HT-29 (cell line): Measurements from ENCODE around the gene USP19. TPM values are rescaled to one million over a fixed set of nuclear protein-coding genes. Genes with fewer than 3 reads are reported as not detected.

Experiments
- DNase-seq: peaks from one replicate; pipeline ENCODE4 v3.0.0-alpha.2; 2015; ENCODE audit warnings: low spot score
- total RNA-seq: library from RNA; depleted of rRNA; stranded (reverse); fragments of >200 nt; shearing (Covaris generic); gene quantifications from 2 replicates; pipeline ENCODE4 v1.2.3, GENCODE V29; 2014

Gene USP19
- total RNA-seq, 1 experiment from 2014 or later, result 49.3 TPM

DNA sequence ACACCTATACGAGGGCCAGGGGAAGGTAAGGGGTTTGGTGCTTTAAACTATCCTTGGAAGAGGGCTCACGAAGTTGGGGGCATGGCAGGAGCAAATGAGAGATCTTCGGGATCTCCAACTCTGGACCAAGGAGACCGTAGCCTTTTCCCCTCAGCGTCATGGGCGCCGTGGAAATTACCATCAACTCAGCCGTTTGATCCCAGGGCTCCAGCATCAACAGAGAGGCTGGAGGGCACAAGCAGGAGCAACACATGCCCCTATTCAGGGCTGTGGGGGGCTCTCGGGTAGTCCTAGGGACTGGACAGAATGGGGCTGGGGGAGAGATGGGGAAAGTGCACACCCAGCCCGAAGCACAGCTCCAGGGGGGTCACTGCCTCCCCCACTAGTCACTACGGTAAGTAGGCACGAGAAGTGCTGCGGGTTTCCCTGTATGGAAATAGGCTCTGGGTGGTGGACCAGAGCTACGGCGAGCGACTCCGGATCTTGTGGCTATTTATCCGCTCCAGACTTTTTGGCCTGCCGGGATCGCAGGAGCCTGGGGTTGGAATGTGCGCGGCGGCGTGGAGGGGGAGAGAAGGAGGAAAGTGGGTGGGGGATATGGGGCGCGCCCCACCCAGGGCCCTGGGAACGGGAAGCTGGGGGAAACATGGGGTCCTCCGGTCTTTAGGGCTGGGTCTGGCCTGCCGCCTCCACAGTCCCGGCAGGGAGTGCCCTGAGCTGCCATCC lies 12.8 kb upstream of the USP19 start:
- DNase-seq, result peak; percentile 69

DNA sequence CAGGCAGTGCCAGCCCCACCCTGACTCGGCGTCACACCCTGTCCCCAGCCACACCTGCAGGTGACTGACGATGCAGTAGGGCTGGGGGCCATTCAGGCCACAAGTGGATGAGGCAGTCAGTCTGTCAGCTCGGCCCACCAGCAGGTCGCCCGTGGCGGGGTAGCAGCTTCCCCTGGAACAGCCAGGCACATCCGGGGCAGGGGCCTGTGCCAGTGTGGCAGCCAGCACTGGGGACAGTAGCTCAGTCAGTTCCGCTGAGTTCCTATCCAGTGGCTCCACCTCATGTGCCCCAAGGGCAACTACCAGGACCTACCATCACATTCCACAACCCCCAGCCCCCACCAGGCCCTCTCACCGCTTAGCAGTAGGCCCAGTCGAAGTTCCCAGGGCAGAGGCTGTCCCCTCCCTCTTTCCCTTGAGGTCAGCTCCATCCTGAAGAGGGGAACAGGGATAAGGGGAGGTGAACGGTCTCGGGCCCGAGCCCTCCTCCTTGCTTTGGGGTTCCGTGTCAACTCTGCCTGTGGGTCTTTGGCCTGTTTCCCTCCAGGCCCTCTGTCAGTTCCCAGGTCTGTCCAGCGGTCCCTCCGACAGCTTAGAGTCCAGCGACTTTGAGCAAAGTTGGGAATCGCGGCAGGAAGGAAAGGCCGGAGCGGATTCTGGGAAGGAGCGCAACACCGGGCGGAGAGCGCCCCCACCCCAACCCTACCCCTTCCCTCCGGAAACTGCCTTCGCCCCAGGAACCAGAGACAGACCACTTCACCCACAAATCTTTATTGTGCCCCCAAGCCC lies 12.0 kb upstream of the USP19 start, which contains the start of gene LAMB2:
LAMB2 (minus strand) TSS at position 614 of the 789 bp plus-strand sequence; CDS start at position 431, 183 bp downstream.
- peak; percentile 52 for DNase-seq

DNA sequence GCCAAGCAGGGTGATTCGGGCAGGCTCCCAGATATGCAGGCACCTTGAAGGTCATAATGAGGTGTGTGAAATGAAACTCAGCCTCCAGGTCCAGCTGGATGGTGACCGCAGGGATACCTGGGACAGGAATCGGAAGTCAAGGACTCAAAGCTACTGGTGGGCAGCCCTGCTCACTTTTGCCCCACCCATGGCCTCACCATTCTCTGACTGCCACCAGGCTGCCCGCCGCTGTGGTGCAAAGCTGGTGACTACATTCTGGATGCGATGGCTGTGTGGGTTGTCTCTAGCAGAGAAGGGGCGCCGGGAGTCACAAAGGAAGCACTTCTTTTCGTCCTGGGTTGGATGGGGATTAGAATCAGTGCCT lies 11.4 kb upstream of the USP19 start:
- no peak for DNase-seq

DNA sequence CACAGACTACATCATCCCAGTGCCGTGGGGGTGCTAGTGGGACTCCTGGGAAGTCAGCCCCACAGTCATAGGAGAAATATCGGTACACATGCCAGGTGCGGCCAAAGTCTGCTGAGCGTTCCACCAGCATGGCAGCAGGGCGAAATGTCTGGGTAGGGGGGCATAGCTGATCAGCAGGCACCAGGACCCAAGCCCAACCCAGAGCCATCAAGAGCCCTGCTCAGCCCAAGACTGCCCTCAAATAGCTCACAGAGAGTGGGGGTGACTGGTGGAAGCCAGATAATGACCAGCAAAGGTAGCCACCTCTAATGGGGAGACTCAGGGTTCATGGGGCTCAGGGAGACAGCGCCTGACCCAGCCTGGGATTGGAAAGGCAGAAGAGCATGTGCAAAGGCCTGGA lies 11.0 kb upstream of the USP19 start:
- no peak for DNase-seq

DNA sequence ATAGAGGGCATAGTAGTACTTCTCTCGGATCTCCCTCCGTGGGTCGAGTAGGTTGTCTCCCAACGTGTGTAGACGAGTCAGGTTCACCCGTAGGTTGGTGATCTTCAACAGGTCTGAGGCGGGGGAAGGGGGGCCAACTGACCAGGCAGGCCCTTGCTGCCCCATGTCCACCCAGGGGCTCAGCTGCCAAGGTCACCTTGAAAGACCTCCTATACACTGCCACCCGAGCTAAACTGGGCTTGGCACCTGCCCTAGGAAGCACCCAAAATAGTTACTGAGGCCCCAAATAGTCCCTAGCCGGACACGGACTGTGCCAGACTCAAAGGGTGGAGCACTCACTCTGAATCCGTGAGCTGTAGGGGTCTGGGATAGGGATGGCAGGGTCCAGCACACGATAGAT lies 10.4 kb upstream of the USP19 start:
- DNase-seq, result no peak

DNA sequence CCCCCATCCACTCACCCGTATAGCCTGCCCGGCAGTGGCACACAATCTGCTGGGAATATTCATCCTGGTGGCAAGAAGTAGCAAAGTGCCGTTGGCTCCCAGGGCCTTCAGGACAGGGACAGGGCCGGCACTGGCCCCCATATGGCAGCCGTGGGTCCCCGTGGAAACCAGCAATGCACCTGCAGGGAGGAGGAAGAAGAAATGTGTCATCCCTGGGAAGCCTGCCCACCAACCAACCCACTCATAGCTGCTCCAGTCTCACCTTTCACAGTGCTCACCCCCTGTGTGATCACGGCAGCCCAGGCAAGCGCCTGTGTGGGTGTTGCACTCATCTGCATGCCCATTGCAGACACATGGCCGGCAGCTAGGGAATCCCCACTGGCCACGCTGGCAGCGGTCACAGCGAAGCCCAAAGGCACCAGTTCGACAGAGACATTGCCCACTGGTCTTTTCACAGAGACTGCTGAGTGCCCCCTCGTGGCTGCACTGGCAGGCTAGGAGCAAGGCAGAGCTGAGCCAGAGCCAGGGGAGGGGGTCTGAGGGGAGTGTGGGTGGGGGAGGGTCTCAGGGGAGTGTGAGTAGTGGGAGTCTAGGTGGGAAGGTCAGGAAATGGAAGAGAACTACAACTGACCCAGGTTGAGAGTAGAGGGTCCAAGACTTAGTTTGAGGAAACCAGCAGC lies 4.5 kb upstream of the USP19 start:
- DNase-seq, result no peak

DNA sequence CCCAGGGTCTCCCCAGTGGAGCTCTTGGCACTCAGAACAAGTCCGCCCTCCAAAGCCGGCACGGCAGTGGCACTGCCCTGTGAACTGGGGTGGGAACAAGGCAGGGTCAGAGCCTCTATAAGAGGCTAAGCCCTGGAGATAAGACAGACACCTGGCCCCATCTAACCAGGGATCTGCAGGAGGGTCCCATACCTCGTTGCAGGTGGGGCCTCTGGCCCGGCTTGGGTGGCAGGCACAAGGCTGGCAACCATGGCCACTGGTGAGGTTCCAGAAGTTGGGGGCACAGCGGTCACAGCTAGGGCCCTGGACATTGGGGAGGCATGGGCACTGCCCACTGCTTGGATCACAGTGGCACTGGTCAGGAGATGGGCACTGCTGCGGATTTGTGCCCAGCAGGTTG lies 3.6 kb upstream of the USP19 start:
- DNase-seq, result no peak

DNA sequence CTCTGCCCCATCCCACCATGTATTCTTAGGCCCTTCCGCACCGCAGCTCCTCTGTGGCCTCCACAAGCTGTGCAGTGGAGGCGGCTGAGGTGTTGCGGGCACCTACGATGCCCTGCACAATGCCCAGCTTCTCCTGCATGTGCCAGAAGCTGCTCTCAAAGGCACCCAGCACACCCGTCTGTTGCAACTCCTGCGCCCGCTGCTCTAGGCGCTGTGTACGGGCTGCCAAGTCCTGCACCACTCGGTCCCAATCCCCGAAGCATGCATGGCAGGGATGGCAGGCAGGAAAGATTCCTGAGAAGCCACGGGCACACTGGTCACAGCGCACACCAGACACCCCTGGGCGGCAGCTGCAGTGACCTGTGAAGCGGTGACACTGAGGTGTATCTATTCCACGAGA lies 3.1 kb upstream of the USP19 start:
- no peak for DNase-seq

DNA sequence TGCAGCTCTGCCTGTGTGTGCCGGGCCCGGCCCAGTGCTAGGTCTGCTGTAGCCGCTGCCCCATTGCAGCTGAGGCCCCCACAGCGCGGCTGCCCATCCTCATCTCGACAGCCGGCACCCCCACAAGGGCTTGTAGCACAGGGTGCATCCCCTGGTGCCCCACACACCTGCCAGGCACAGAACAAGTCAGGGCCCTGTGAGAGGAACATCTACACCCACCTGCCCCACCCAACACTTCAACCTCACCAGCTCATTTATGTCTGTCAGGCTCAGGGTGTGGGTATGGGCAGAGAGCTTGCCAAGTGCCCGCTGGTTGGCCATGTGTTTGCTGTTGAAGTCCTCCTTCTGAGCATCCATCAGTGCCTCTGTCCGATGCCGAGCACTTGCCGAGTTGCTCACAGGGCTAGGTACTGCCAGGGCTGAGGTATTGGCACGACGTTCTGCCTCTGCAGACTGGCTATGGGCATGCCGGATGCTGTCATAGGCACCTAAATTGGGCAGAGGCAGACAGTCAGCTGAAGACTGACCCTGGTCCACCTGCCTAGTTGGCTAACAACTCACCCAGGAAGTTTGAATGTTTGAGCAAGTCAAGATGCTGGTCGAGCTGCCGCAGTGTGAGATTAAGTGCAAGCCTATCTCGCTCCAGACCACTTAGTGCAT lies 2.4 kb upstream of the USP19 start:
- DNase-seq, result no peak

DNA sequence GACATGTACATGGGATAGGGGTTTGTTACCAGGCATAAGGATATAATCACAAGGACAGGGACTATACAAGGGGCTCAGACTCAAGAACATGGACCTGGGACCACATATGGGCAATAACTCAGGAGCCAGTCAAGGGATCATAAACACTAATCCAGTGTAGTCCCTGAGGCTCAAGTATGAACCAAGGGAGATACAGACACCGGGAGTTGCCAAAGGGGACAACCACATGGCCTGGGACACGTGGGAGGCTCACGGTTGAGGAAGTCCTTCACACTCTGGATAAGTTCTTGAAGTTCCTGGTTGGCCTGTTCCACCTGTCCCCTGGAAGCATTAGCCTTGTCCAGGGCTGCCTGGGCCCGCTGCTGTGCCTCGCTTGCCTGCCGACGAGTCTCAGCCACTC lies 1.8 kb upstream of the USP19 start:
- DNase-seq, result no peak

DNA sequence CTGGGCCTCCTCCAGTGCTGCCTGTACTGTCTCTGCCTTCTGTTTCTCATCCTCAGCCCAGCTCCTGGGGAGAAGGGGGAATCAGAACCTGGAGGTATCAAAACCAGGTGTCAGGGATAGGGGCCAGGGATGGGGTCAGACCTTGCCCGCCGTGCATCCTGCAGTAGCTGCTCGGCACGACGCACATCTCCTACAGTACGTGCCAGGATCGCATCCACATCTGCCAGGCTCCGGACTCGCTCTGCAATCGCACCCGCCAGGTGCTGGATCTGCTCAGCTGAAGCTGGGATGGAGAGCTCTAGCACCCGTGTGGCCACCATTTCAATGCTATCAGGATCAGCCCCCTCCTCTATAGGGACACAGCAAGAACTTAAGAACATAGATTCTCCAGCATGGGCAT lies 1.4 kb upstream of the USP19 start:
- no peak for DNase-seq

DNA sequence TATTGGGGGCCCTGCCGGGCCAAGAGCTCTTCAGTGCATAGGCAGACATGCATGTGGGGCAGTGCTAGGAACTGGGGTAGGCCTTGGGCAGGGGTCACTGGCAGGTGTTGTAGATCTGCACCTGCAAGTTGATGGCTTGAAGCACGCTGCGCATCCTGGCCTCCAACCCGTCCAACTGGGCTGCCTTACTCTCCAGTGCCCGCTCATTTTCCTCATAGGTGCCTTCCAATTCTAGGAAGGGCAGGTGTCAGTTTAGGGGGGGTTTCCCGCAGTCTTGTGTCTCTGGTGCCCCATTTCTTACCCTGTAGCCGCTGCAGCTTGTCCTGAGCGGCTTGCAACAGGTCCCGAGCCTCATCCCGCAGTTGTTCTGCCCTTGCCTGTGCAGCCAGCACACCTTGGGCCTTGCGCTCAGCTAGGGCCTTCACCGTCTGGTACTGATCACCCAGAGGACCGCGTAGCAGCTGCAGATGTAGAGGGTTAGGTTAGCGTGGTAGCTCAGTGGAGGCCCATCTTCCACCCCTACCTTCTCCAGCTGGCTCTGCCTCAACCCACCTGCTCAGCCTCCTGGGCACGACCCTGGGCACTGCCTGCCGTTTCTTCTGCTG lies 611 bp upstream of the USP19 start:
- no peak for DNase-seq

DNA sequence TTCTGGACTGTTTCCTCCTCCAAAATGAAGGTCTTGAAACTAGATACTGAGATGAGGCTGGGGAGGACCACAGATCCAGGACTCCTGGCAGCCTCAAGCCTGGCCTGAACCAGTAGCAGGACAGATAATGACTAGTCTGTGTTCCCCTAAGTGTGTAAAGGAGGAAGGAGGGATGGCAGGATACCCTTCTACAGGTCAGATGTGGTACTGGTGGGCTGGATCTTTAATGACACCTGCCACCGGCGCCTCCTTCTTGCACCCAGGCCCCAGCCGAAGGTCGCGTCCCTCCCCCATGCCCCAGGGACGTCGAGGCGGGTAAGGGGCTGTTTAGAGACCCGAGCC lies 556 bp downstream of the USP19 start:
- no peak for DNase-seq

DNA sequence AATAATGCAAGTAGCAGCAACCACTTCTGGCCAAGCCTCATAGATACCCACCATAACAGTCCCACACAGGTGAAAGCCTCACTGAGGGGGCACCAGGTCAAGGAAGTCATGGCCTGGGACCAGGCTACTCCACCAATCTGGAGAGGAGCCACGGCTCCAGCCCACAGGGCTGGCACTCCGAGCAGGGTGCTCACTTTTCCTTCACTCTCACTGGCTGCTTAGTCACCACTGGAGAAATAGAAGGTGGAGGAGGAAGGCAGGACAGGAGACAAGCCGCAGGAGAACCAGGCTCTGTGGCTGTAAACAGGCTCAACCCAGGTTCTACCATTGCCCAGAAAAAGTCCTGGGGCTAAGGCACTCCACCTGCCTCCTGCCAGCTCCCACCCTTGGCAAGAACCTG lies 1.2 kb downstream of the USP19 start:
- DNase-seq, result no peak

DNA sequence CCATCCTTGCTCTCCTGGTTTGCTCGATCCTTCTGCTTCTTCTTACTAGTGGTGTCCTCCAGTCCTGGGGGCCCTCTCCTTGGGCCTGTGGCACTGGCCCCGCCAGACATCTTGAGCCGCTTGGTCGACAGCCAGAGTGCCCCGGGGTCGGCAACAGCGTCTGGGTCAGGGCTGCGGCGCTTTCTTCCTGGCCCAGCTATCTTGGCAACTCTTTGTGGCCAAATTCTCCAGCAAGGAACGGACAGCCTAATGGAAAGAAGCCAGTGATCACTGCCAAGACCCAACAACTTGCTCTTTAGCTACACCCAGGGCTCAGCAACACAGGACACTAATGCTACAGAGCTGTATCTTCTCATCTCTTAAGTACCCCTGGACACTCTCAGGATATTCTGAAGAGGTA lies 1.6 kb downstream of the USP19 start:
- DNase-seq, result no peak

DNA sequence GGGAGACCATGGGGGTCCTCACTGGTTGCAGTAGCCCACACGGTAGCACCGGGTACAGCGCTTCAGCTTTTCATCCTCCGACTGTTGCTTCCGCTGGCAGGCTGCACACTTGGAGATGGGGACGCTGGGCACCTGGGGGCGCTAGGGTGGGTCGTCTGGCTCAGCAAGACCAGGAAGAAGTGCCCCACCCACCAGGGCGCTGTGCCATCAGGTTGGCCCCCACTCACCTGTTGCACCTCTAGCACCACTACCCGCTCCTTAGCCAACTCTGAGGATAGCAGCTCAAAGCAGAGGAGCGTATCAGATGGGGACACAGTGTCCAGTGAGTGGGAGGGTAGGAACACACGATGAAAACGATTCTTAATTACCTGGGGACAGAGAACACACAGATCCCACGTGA lies 8.4 kb downstream of the USP19 start:
- no peak for DNase-seq

DNA sequence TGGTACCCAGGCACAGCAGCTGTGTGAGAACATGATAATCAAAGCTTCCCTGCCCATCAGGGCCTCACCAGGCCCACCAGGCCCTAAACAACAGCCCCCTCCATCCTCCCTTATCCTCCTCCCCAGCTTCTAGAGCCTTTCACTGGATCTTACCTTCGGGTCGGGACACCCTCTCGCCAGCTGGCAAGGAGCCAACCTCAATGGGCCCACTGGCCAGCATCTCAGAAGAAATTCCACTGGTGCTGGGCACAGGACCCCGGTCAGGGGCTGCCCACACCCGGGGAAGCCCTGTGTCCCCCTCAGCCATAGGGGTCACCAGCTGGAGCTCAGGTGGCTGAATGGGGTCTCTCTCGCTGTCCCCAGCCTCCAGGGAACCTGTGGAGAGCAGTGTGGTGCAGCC lies 9.3 kb downstream of the USP19 start:
- DNase-seq, result no peak

DNA sequence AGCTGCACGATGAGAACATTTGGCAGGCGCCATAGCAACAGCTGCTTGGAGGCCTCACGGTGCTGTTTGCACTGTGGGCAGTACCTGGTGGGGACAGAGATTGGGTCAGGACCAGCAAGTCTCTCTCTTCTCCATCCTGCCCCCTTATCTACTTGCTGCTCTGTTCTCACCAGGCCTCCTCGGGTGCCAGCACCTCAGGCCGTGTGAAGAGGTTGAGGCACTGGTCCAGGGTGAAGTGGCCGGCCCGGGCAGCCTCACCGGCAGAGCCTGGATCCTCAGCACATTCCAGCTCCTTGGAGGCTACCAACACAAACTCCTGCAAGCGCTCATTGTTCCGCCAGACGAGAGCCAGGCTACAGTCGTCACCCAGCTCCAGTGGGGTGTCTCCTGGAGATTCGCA lies 9.8 kb downstream of the USP19 start:
- DNase-seq, result no peak

DNA sequence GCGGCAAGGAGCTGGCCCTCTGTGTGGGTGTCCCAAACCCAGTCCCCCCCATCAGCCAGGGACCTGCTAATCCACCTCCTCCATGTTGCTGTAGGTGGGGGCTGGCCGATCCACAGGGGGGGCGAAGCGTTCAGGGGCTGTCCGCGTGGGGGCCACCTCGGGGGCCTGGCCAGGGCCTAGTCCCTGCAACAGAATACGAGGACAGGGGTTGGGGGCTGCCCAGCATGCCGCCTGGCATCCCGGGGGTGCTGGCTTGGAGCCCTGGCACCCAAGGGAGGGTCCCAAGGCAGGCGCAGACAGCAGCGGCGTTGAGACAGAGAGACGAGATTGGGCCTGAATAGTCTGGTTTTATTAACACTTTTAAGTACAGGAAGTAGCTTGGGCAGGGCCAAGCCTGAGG lies 12.3 kb downstream of the USP19 start:
- no peak for DNase-seq

DNA sequence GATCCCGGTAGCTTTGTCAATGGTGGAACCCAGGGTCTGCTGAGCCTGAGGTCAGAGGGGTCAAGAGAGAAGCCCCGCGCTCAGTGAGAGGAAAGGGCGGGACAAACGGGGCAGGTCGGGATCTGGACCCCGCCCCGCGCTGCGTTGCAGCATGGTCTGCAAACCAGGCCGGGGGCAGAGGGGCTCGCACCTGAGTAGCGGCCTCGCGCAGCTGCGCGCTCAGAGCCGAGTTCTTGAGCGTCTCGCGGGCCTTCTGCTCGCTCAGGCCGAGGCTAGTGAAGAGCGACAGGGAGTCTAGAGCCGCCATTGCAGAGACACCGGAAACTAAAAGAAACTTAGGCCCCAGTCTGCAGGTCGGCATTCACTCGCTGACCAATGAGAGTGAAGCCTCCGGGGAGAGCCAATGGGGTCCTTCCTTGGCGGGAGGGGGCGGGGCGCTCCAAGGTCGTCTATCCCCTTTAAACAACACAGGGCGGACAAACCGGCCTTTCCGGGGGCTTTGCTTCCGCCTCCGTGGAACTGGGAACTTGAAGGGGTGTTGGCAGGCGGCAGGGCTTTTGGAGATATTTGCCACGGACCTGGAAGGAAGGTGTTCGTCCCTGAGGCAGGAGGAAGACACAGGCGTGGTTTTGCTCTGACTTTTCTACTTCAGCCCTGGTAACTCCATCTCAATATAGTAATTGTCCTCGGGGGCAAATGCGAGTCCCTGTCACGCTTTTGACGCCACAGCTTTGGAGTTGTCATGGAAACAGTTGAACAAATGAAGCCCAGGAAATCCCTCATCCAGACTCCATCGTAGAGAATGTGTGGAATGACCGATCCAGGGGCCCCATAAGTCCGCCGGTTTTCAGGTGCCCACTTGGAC lies 16.0 kb downstream of the USP19 start, which contains the start of gene QARS1:
QARS1 (minus strand) TSS at position 331 of the 865 bp plus-strand sequence; CDS start at position 307, 24 bp downstream.
- peak; percentile 84 for DNase-seq

DNA sequence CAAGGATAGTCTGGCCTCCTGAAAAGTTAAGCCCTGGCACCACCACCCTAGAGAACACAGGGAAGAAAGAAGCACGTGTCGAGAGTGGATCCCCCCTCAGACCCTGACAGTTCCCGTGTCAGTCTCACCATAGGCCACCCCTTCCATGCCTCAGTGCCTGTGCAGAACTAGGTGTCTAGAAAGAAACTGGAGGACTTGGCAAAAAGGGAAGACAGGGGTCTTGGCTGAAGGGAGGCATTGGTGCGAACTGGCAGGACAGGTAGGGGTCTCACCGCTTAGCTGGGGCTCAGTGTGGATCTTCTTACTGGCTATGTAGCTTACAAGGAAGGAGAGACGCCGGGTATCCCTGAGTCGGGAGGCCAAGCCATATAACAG lies 16.6 kb downstream of the USP19 start:
- DNase-seq, result no peak
